Measurements from ENCODE around the gene CCNK.

Gene CCNK

GRCh38 chr14:99521176-99522024, 40.2 kb downstream of the CCNK start:
- DNase-seq: no peak

DNA sequence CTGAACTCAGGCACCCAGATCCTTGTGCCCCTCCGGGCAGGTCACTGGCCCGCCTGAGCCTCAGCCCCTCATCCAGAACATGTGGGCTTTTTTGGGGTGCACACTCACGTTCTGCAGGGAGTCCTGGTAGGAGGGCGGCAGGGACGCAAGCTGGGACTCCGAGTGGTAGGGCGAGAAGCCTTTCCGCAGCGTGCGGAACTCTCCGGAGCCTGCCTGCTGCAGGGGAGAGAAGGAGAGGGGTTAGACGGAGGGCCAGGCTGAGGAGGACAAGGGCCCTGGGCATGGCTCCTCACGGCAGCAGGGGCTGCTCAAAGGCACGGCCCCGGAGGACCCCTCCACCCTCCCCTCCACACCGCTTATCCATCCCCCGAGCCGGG, 40.8 kb downstream of the CCNK start:
- DNase-seq: no peak

- no peak for DNase-seq
These were observed 41.3 kb downstream of the CCNK start for GRCh38 chr14:99522457-99522891.

DNA sequence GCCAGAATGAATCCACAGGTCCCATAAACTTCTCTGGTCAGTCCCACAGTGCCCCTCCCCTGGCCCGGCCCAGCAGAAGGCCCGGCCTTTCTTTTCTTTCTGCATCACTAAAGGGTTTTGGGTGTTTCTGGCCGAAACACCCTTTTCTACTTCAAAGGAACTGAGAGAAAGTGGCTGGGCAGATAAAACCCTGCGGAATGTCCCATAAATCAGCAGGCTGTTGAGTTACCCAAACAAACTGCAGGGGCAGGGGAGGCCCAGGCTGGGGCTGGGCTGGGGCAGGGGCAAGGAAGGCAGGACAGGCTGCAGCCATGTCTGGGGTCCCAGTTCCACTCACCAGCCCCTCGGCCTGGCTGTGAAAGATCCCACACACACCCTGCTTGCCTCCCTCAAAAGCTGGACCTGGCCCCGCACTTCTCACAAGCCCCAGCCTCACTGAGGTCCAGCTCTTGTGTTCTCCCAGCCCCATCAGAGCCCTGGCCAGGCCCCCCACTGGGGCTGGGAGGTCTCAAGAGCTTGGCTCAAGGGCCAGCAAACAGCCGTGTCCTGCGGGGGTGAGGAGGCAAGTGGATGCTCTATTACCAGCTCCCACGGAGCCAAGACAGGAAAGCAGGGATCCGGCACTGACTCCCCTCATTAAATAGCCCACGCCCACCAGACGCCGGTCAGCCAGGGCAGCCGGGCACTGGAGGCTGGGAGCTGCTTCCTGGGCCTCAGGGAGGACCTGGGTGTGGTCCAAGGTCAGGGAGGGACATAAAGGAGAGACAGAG, 41.9 kb downstream of the CCNK start:
- DNase-seq: no peak

- DNase-seq: no peak
These were observed 42.5 kb downstream of the CCNK start for GRCh38 chr14:99523704-99524055.

GRCh38 chr14:99524091-99524661, 43.0 kb downstream of the CCNK start:
- DNase-seq: no peak

DNA sequence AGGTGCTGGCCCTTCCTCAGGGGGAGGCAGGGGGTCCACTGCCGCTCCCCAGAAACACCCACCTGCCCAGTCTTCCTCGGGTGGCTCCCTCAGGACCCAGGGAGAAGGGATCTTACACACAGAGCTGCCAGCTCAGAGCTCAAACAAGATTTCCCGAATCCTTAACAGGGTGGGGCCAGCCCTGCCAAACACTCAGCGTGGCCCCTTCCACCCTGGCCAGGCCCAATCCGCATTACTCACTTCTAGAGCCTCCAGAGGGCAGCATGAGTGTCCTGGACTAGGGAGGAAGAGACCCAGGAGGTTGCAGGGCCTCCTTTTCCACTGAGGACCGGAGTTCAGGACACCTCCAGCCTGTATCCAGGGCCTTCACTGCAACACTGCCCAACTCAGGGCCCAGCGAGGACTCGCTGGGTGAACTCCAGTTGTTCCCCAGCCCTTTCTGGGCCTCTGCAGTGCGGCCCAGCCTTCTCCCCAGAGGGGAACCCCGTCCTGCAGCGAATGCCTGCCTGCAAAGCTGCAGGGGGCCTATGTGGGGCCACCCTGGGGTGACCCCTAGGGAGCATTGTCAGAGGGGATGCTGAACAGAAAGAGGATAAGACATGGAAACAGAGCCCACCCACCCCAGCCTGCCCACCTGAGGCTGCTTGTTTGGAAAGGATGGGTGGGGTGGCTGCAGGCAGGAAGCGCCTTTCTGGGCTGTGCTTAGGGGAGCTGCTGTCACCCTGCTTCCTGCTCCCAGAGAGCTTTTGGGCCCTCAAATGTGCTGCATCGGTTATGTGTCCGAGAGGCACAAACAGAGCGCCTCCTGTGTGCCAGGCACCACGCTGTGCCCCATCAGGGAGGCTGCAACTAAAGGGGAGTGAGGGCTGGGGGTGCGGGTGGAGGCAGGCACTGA, 43.8 kb downstream of the CCNK start:
- no peak for DNase-seq

- DNase-seq: no peak
These were observed 44.5 kb downstream of the CCNK start for GRCh38 chr14:99525699-99526080.

DNA sequence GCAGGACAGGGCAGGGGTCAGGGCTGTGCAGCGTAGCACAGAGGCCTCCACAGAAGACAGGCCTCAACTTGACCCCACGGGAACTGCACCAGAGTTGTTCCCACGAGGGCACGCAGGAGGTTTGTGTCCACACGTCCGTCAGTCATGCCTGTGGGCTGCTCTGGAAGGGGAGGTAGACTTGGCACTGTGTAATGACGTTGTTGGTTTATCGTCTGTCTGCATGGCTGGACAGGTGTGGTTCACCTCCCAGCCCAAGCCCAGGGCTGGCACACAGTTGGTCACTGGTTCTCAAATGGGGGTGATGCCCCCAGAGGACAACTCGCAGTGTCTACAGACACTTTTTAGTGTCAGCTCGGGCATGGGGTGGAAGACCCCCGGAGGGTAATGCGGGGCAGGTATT, 45.8 kb downstream of the CCNK start:
- DNase-seq: no peak

DNA sequence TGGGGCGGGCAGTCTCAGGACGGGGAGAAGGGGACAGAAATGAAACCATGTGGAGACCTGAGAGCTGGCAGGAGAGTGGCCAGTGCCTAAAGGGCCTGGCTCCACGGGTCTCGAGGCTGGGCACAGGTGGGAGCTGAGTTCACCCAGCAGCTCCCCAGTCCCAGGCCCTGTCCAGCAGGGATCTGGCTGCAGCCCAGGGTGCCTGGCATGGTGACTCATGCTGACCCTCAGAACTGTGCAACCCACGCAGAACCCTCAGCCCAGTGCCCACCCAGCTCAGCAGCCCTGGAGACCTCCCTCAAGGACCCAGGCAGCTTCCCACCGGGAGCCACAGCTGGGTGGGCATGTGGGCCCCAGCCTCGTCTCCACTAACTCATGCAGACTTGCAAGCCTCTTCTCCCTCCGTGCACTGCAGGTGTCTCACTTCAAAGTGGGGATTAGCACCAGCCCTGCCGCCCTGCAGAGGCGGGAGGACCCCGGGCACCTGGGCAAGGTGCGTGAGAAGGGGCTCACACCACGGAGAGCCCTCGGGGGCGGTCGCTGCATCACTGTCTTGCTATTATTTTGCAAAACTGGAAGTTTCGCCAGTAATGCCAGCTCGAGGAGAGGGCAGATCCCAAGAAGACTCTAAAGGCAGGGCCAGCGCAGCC, 46.3 kb downstream of the CCNK start:
- no peak for DNase-seq

- DNase-seq: no peak
These were observed 48.7 kb downstream of the CCNK start for GRCh38 chr14:99529899-99530298.

DNA sequence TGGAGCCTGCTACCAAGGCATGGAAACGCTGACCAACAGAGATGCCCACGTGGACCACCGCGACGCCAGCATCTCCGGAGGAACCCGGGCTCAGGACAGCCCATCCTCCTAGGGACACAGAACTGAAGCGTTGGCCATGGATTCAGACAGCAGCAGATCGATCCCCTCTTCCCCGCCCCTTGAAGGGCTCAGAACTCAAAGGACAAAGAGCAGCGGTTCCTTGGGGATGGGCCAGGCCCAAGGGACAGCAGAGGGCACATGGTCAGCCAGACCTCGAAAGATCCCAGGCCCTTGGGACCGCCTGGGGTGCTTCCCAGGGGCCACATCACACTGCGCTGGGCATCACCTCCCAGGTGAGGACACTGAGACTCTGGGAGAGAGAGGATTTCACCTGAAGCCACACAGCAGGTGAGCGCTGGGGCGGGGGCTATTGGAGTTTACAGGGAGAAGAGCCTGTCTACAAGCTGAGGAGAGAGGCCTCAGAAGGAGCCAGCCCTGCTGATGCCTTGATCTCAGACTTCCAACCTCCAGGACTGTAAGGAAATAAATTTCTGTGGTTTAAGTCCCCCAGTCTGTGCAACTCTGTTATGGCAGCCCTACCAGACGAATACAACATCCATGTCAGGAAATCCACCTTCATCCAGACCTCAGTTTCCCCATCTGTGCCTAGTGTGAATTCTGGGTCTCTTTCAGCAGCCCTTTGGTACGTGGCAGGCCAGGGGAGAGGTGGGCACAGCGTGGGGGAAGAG, 49.4 kb downstream of the CCNK start:
- no peak for DNase-seq

GRCh38 chr14:99531251-99532096, 50.3 kb downstream of the CCNK start:
- DNase-seq: no peak

DNA sequence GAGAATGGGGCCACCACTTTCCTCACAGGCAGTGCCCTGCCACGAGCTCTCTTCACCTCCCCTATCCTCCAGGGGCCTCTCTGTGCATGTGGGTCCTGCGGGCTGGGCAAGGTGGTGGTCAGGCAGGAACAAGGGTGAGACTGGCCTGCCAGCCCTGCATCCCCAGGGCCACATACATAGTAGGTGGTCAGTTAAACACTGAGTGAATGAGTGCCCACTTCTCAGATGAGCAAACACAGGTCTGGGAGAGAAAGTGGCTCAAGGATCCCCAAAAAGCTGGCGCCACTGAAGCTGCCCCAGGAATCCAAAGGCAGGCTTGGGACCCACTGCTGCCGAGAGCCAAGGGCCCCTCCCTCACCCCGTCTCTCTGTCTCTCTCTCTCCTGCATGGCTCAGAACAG, 51.1 kb downstream of the CCNK start:
- DNase-seq: no peak

GRCh38 chr14:99534333-99534732, 53.1 kb downstream of the CCNK start:
- DNase-seq: no peak

DNA sequence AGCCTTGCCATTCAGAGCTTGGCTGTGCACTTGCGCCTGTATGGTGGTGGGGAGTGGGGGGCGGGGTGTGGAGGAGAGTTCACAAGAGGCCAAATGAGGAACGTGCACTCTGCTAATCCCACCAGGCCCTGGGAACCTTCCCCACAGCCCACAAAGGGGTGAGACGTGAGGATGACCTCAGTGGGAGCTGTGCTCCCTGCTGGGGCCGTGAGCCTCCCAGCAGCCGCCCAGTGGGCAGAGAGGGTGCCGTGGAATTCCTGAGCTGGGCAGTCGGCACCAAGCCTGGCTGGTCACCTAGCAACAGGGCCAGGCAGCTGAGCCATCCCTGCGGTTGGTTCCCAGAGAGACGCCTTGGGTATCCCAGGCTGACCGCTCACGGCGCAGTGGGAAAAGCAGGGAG, 53.7 kb downstream of the CCNK start:
- DNase-seq: no peak

- DNase-seq: no peak
These were observed 54.2 kb downstream of the CCNK start for GRCh38 chr14:99535448-99535847.

GRCh38 chr14:99535908-99536778, 54.9 kb downstream of the CCNK start:
- no peak for DNase-seq

- DNase-seq: no peak
These were observed 56.2 kb downstream of the CCNK start for GRCh38 chr14:99537399-99537798.

DNA sequence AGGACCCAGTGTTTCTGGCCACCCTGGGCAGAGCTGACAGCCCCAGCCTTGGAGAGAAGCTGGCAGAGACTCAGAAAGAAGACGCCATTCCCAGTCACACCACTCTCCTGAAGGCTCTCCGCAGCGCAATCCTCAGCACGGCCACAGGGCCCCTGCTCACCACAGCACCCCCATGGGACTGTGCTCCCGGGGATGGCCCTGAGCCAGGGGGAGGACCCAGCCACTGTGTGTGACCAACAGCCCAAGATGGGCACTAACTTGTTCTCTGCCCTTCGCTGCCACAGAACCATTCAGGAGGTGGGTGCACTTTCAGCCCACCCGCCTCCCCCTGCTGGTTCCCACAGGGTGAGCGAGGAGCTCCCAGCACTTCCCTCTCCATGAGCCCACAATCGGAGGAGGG, 57.1 kb downstream of the CCNK start:
- DNase-seq: no peak

All from activated gamma-delta T cell (primary cell).